ENCODE data around the gene RASGRF1. TPM values are rescaled to one million over a fixed set of nuclear protein-coding genes. Genes with fewer than 3 reads are reported as not detected.

Gene RASGRF1
- polyA plus RNA-seq, 3 donors = 0.11 TPM; not detected in 2

DNA sequence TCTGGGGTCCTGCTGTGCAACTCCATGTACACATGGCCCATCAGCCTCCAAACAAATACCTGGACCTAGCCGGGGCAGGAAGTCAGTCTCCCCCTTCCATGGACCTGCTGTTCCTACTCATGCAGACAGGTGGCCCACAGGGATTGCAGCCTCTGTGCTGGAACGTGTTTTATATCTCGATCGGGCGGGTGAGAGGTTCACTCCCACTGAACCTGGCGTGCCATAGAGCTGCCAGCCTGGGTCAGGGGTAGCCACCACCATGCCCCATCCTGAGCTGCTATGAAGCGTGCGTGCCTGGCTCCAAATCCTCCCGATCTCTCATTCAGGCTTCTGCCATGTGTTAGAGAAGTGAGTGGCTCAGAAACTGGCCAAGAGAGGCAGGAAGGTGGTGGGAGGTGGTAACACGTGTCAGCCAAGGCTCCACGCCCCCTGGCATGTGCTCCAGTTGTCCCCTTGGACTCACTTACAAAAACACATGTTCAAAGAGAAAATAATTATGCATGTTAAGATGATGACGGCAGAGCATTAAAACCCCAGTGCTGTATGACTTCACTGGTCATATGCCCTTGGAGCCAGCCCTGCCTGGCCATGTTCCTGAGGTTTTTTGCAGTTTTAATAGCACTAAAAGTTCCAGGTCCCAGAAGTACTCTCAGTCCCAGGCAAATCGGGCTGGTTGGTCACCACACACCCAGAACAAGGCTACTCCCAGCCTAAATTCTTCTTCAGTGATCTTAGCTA is 176.4 kb downstream of the RASGRF1 start:
- WGBS (ENCODE audit: insufficient coverage) = 87% methylated on average over 8 of the region's 13 CpGs
- H3K4me3 Mint-ChIP-seq = no peak overlapping the region
- peak overlapping the region; percentile 81 to 83 for H3K27ac ChIP-seq (ENCODE audit: low read depth in 1 of 2, low read length in 2 of 2)
- peaks cover 43% of the 10 kb centered on the region for H3K79me2 ChIP-seq (ENCODE audit: insufficient read depth, low read length)
- no peak overlapping the region for H3K4me2 ChIP-seq (replicated peaks; ENCODE audit: extremely low read depth, low read length, poor library complexity, severe bottlenecking)
- H3K9me3 ChIP-seq (replicated peaks in 1 of 2; ENCODE audit: control insufficient read depth in 1 of 2, insufficient read depth in 1 of 2, low read length in 2 of 2) = no peaks in the 10 kb centered on the region
- no peak overlapping the region for H2AFZ ChIP-seq (ENCODE audit: insufficient read depth, low read depth, low read length, poor library complexity, severe bottlenecking)
- TF ChIP-seq, protein P1, sequence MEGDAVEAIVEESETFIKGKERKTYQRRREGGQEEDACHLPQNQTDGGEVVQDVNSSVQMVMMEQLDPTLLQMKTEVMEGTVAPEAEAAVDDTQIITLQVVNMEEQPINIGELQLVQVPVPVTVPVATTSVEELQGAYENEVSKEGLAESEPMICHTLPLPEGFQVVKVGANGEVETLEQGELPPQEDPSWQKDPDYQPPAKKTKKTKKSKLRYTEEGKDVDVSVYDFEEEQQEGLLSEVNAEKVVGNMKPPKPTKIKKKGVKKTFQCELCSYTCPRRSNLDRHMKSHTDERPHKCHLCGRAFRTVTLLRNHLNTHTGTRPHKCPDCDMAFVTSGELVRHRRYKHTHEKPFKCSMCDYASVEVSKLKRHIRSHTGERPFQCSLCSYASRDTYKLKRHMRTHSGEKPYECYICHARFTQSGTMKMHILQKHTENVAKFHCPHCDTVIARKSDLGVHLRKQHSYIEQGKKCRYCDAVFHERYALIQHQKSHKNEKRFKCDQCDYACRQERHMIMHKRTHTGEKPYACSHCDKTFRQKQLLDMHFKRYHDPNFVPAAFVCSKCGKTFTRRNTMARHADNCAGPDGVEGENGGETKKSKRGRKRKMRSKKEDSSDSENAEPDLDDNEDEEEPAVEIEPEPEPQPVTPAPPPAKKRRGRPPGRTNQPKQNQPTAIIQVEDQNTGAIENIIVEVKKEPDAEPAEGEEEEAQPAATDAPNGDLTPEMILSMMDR (IDR thresholded peaks at IDR 0.05) = peak; percentile 33
- H3K27ac Mint-ChIP-seq = peak overlapping the region; percentile 91 to 95 (median 93)
- no peak overlapping the region for H3K9ac ChIP-seq (ENCODE audit: insufficient read depth, low read length, poor library complexity, severe bottlenecking)
- no peaks in the 10 kb centered on the region for H3K9me3 Mint-ChIP-seq
- peaks cover 4 to 23% of the 10 kb centered on the region in 2 donors for H3K36me3 ChIP-seq (replicated peaks in 1 of 2; ENCODE audit: control insufficient read depth in 1 of 2, insufficient read depth in 2 of 2, low read length in 2 of 2)
- H3K27me3 Mint-ChIP-seq (ENCODE audit: low read depth in 3 of 3) = no peaks in the 10 kb centered on the region
- intact Hi-C loops (cut with micrococcal nuclease) = loop anchor here (2.0 to 5.0 kb wide), 3 partner anchors 69 to 268 kb away; no protein-coding TSS in a partner anchor
- peaks cover 29 to 51% of the 10 kb centered on the region in 2 donors for H3K36me3 Mint-ChIP-seq
- H3K4me1 ChIP-seq (ENCODE audit: control insufficient read depth in 1 of 2, insufficient read depth in 2 of 2, low read length in 2 of 2) = peaks cover 85 to 87% of the 10 kb centered on the region in 2 donors
- DNase-seq = no peak
- no peaks in the 10 kb centered on the region for H3K27me3 ChIP-seq (ENCODE audit: control insufficient read depth in 2 of 2, insufficient read depth in 2 of 2, low read length in 2 of 2)
- H3K4me1 Mint-ChIP-seq = peaks cover 82% of the 10 kb centered on the region
- H3K4me3 ChIP-seq (replicated peaks in 1 of 3; ENCODE audit: low read depth in 2 of 3, low read length in 3 of 3) = no peak overlapping the region
- peaks cover 39% of the 10 kb centered on the region for H4K20me1 ChIP-seq (ENCODE audit: insufficient read depth, low read length)

DNA sequence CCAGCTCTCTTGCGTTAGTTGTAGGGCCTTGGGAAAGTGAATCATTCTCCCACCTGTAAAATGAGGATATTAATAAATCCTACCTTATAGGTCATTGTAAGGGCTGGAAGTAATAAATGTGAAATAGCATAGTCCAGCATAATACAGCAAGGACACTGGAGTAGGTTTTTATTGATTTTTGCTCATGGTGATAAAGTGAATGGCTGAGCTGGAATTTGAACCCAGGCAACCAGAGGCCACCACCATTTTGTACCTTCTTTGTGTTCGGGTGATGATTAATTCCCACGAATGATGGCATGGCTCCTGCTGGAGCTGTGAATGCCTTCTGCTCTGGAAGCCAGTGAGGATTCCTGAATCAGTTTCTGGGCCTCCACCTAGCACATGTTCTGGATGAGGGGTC is 177.6 kb downstream of the RASGRF1 start:
- Mint-ChIP-seq H3K4me1 (peaks cover 89% of the 10 kb centered on the region), H3K36me3 (peaks cover 32 to 54% of the 10 kb centered on the region in 2 donors), H3K9me3 (no peaks in the 10 kb centered on the region), H3K27me3 (ENCODE audit: low read depth in 3 of 3) (no peaks in the 10 kb centered on the region), H3K4me3 (no peak overlapping the region), H3K27ac (peak overlapping the region in 4 of 7 donors; percentile 4 to 76 (median 38))
- H3K4me2 ChIP-seq (replicated peaks; ENCODE audit: extremely low read depth, low read length, poor library complexity, severe bottlenecking) = no peak overlapping the region
- intact Hi-C loops (cut with micrococcal nuclease) = loop anchor here in 1 of 2 donors (5.0 kb wide), 2 partner anchors 94 to 269 kb away; no protein-coding TSS in a partner anchor
- no peak for DNase-seq
- H3K79me2 ChIP-seq (ENCODE audit: insufficient read depth, low read length) = peaks cover 33% of the 10 kb centered on the region
- no peak overlapping the region for H2AFZ ChIP-seq (ENCODE audit: insufficient read depth, low read depth, low read length, poor library complexity, severe bottlenecking)
- H3K4me3 ChIP-seq (replicated peaks in 1 of 3; ENCODE audit: low read depth in 2 of 3, low read length in 3 of 3) = no peak overlapping the region
- H3K9ac ChIP-seq (ENCODE audit: insufficient read depth, low read length, poor library complexity, severe bottlenecking) = no peak overlapping the region
- H3K27ac ChIP-seq (ENCODE audit: low read depth in 1 of 2, low read length in 2 of 2) = peak overlapping the region in 1 of 2 donors; percentile 30
- peaks cover 87 to 93% of the 10 kb centered on the region in 2 donors for H3K4me1 ChIP-seq (ENCODE audit: control insufficient read depth in 1 of 2, insufficient read depth in 2 of 2, low read length in 2 of 2)
- H3K9me3 ChIP-seq (replicated peaks in 1 of 2; ENCODE audit: control insufficient read depth in 1 of 2, insufficient read depth in 1 of 2, low read length in 2 of 2) = no peaks in the 10 kb centered on the region
- peaks cover 4 to 23% of the 10 kb centered on the region in 2 donors for H3K36me3 ChIP-seq (replicated peaks in 1 of 2; ENCODE audit: control insufficient read depth in 1 of 2, insufficient read depth in 2 of 2, low read length in 2 of 2)
- no peaks in the 10 kb centered on the region for H3K27me3 ChIP-seq (ENCODE audit: control insufficient read depth in 2 of 2, insufficient read depth in 2 of 2, low read length in 2 of 2)
- TF ChIP-seq, protein P1 (IDR thresholded peaks at IDR 0.05) = no peak
- WGBS (ENCODE audit: insufficient coverage) = 91% methylated on average over 2 of the region's 3 CpGs
- H4K20me1 ChIP-seq (ENCODE audit: insufficient read depth, low read length) = peaks cover 50% of the 10 kb centered on the region
